Heart right ventricle (tissue), 16 donors: ENCODE measurements around the gene OSBPL9. TPM values are rescaled to one million over a fixed set of nuclear protein-coding genes. Genes with fewer than 3 reads are reported as not detected.

Experiments used
- ATAC-seq, 8 donors: fragments of 200-7000 bp; cut with Tn5 transposase; one replicate each; pipeline ENCODE4 v1.9.1; 2020; ENCODE audit warnings: mild to moderate bottlenecking in 8 of 8, moderate library complexity in 8 of 8, moderate number of reproducible peaks in 1 of 8
- DNase-seq, 2 donors: peaks; one replicate each; pipeline ENCODE4 v3.0.0-alpha.2; 2020
- H3K27ac ChIP-seq, 10 donors: fragments of 200-600 bp; sonication (generic) in 2 of 10; one replicate each; pipeline versions ENCODE4 v1.5.0 to v1.8.0; 2020 to 2022; ENCODE audit warnings: mild to moderate bottlenecking in 3 of 10
- H3K27me3 ChIP-seq, 7 donors: fragments of 200-600 bp; one replicate each; pipeline ENCODE4 v1.8.0; 2021 to 2022; ENCODE audit warnings: mild to moderate bottlenecking in 2 of 7
- H3K36me3 ChIP-seq, 9 donors: fragments of 200-600 bp; sonication (generic) in 1 of 9; one replicate each; pipeline versions ENCODE4 v1.5.0 to v1.8.0; 2020 to 2022; ENCODE audit warnings: mild to moderate bottlenecking in 2 of 9
- H3K4me1 ChIP-seq, 9 donors: fragments of 200-600 bp; sonication (generic) in 1 of 9; one replicate each; pipeline versions ENCODE4 v1.5.0 to v1.8.0; 2020 to 2022; ENCODE audit warnings: mild to moderate bottlenecking in 4 of 9
- H3K4me3 ChIP-seq, 10 donors: fragments of 200-600 bp; sonication (generic) in 2 of 10; one replicate each; pipeline versions ENCODE4 v1.5.0 to v1.8.0; 2020 to 2022; ENCODE audit warnings: mild to moderate bottlenecking in 7 of 10, moderate library complexity in 2 of 10
- H3K9me3 ChIP-seq, 11 donors: fragments of 200-600 bp in 10 of 11; sonication (generic) in 2 of 11; one replicate each; pipeline versions ENCODE4 v1.5.0 to v1.8.0; 2013 to 2022; ENCODE audit warnings: mild to moderate bottlenecking in 2 of 11, control low read depth in 1 of 11, moderate library complexity in 1 of 11
- CTCF ChIP-seq, 9 donors: fragments of 200-600 bp; sonication (generic) in 2 of 9; IDR thresholded peaks; one replicate each; pipeline versions ENCODE4 v1.5.0 to v1.8.0; 2021 to 2022; ENCODE audit warnings: antibody characterized with exemption in 9 of 9, mild to moderate bottlenecking in 5 of 9, moderate library complexity in 1 of 9
- WGBS, 2 donors: extraction: QIAGEN DNeasy Blood & Tissue Kit; methylation state at CpG; one replicate each; pipeline ENCODE4 v1.1.7; 2013; ENCODE audit warnings: inconsistent platforms in 1 of 2; 5-methylcytosine and 5-hydroxymethylcytosine counted together
- intact Hi-C, 10 donors: fragments of 100-400 bp; cut with DNase I; formaldehyde crosslinking; loops; one replicate each; pipeline versions ENCODE4 v1.11.1 to v1.14.2; 2022
- polyA plus RNA-seq, 2 donors: library from polyadenylated mRNA; stranded (reverse); fragments of 200-250 nt; gene quantifications; one replicate each; pipeline ENCODE4 v1.2.3, GENCODE V29; 2013
- total RNA-seq, 10 donors: library from RNA; stranded (reverse); fragmentation: NEBNext Ultra II Directional in 3 of 10; extraction: Animal tissue kit (Norgen Biotek cat#: 25700) in 3 of 10; gene quantifications; one replicate each; pipeline versions ENCODE4 v1.2.1 to v1.2.4, GENCODE V29; 2021 to 2023
- donor health status: Arrhythmogenic right ventricular cardiomyopathy.
- donor health status: ischemic (EF 13 %, LVEDD 7.1; RV severe dilation, severe dysfunction).
- donor health status: healthy with polysubstance abuse.
- donor health status: DM: no; HTN: yes; CAD: no.
- donor health status: DM: no; HTN: no; CAD: no.
- donor health status: ischemic (EF 25% LVEDD 6.9; RV normal size, moderate dysfunction).
- donor health status: ischemic (EF 25% LVEDD 5.7; RV mildly dilated, moderate dysfunction).
- donor health status: healthy.
- donor health status: DM: yes; HTN: yes; CAD: no.
- donor health status: Ischemic cardiomyopathy.
- donor health status: ischemic (EF 35%, LVEDD 5.7; RV mildly dilated, moderate dysfunction).
- donor health status: nonischemic (EF 11% LVEDD 7.7; RV severe dilation, severe dysfunction).
- donor health status: DM: yes; HTN: yes; CAD: no.
- donor health status: PGD.
- donor health status: ischemic (EF 29% LVEDD 5.4; RV normal size, mild dysfunction).
- donor health status: nonischemic (EF 23%, LVEDD 6.1; RV moderate dilation, normal function).

Gene OSBPL9
- total and polyA plus RNA-seq, 12 donors = 32.5 to 82.9 (median 55.6) TPM

- DNase-seq (no peak), ATAC-seq (no peak)
- H3K9me3 ChIP-seq = no peaks in the 10 kb centered on the region
- intact Hi-C loops = no loop called here
- peaks cover 0 to 36% (median 8%) of the 10 kb centered on the region in 9 donors for H3K36me3 ChIP-seq
- H3K27ac ChIP-seq = no peak overlapping the region
- no peaks in the 10 kb centered on the region for H3K27me3 ChIP-seq
- no peak for TF ChIP-seq CTCF (IDR thresholded peaks at IDR 0.05)
- H3K4me1 ChIP-seq = peaks cover 0 to 24% (median 14%) of the 10 kb centered on the region in 9 donors
- no peak overlapping the region for H3K4me3 ChIP-seq
These were observed 128.3 kb downstream of the OSBPL9 start for GRCh38 chr1:51745304-51745570.

- no peak for TF ChIP-seq CTCF (IDR thresholded peaks at IDR 0.05)
- peaks cover 0 to 27% (median 14%) of the 10 kb centered on the region in 9 donors for H3K4me1 ChIP-seq
- H3K36me3 ChIP-seq = peaks cover 0 to 71% (median 27%) of the 10 kb centered on the region in 9 donors
- no peaks in the 10 kb centered on the region for H3K27me3 ChIP-seq
- ATAC-seq (peak in 1 of 8 donors; percentile 10), DNase-seq (no peak)
- no peak overlapping the region for H3K27ac ChIP-seq
- no peak overlapping the region for H3K4me3 ChIP-seq
- H3K9me3 ChIP-seq = peaks cover 0 to 5% (median 0%) of the 10 kb centered on the region in 11 donors
- WGBS, 2 donors = 98% methylated on average over 3 of the region's 3 CpGs
- intact Hi-C loops = no loop called here
These were observed 132.3 kb downstream of the OSBPL9 start for GRCh38 chr1:51749151-51749550.

- H3K27me3 ChIP-seq = no peaks in the 10 kb centered on the region
- ATAC-seq (peak in 2 of 8 donors; percentile 51 to 56), DNase-seq (no peak)
- no peak for TF ChIP-seq CTCF (IDR thresholded peaks at IDR 0.05)
- peaks cover 0 to 16% (median 9%) of the 10 kb centered on the region in 9 donors for H3K4me1 ChIP-seq
- peak overlapping the region in 1 of 10 donors; percentile 27 for H3K27ac ChIP-seq
- intact Hi-C loops = no loop called here
- peaks cover 0 to 5% (median 0%) of the 10 kb centered on the region in 11 donors for H3K9me3 ChIP-seq
- 90 to 91% methylated on average over 3 of the region's 3 CpGs for WGBS, 2 donors
- H3K4me3 ChIP-seq = no peak overlapping the region
- H3K36me3 ChIP-seq = peaks cover 0 to 82% (median 27%) of the 10 kb centered on the region in 9 donors
These were observed 133.3 kb downstream of the OSBPL9 start for GRCh38 chr1:51750218-51750617.

- DNase-seq = no peak
- H3K4me3 ChIP-seq = no peak overlapping the region
- TF ChIP-seq CTCF (IDR thresholded peaks at IDR 0.05) = no peak
- 100% methylated on average over 1 of the region's 1 CpG for WGBS, 2 donors
- H3K36me3 ChIP-seq = peaks cover 0 to 87% (median 27%) of the 10 kb centered on the region in 9 donors
- ATAC-seq = no peak
- H3K9me3 ChIP-seq = peaks cover 0 to 5% (median 0%) of the 10 kb centered on the region in 11 donors
- H3K27me3 ChIP-seq = no peaks in the 10 kb centered on the region
- intact Hi-C loops = no loop called here
- peak overlapping the region in 1 of 10 donors; percentile 27 for H3K27ac ChIP-seq
- peaks cover 0 to 15% (median 8%) of the 10 kb centered on the region in 9 donors for H3K4me1 ChIP-seq
These were observed 133.8 kb downstream of the OSBPL9 start for GRCh38 chr1:51750729-51751128.
